GM19035 (cell line): ENCODE measurements around the gene UMAD1.
A peak's percentile ranks its signal among the peaks of the same experiment; 100 is the strongest.

Experiments
- ATAC-seq: cut with Tn5 transposase; IDR thresholded peaks from one replicate; pipeline ENCODE4 v1.9.1; 2021; ENCODE audit not compliant: unreplicated experiment

The UMAD1 gene

DNA sequence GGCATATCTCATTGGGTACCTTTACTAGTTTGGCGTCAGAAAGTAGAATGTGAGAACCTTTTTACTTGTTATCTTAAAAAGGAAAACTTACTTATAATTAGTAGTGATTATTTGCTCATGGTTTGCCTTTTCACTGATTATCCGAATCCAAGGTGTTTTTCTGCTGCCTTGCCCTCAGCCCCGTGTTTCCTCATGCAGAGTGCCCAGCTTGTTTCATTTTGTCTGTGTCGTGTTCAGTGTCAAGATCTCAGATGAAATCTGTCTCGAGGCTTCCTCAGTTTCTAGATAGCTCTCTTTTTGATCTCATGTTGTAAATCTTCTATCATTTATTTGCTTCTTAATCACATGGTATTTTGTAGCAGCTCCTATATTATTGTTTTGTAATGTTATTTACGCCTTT, 47.8 kb downstream of the UMAD1 start:
- ATAC-seq, result no peak

DNA sequence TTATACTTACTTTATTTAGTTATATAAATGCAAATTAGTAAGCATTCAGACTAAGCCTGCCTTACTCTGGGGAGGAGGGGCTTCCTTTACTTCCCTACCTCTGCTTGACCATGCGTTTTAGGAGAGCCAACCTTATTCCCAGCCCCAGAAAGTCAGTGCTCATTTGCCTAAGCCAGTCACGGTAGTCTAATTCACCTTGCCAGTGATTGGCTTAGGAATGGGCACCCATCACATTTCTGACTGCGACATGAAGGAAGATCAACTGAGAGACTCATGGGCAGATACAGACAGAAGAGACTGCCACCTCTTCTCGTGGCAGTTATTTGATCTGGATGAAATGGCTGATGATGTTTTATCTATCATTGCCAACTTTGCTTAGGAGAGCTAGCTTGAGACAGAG, 48.4 kb downstream of the UMAD1 start:
- ATAC-seq, result no peak

DNA sequence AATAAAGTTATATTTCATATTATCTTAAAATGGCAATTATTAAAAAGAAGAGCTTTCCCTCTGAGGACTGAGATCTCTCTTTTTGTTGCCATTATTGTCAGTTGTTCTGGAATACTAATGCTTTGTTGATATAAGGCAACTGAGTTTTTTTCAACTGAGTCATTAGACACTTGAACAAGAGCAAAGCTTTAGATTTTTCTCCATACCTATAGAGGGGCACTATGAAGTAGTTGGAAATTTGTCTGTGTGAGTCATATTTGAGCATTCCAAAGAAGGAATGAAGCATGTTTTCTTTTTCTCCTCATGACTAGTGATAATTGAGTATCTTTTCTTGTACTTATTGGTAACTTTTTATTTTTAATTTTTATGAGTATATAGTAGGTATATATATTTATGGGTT, 53.3 kb downstream of the UMAD1 start:
- ATAC-seq, result no peak

DNA sequence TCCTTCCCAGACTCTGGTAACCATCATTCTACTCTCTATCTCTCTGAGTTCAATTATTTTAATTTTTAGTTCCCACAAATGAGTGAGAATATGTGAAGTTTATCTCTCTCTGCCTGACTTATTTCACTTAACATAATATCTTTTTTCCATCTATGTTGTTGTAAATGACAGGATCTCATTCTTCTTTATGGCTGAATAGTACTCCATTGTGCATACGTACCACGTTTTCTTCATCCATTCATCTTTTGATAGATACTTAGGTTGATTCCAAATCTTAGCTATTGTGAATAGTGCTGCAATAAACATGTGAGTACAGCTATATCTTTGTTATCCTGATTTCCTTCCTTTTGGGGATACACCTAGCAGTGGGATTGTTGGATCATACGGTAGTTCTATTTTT, 54.0 kb downstream of the UMAD1 start:
- ATAC-seq, result no peak

DNA sequence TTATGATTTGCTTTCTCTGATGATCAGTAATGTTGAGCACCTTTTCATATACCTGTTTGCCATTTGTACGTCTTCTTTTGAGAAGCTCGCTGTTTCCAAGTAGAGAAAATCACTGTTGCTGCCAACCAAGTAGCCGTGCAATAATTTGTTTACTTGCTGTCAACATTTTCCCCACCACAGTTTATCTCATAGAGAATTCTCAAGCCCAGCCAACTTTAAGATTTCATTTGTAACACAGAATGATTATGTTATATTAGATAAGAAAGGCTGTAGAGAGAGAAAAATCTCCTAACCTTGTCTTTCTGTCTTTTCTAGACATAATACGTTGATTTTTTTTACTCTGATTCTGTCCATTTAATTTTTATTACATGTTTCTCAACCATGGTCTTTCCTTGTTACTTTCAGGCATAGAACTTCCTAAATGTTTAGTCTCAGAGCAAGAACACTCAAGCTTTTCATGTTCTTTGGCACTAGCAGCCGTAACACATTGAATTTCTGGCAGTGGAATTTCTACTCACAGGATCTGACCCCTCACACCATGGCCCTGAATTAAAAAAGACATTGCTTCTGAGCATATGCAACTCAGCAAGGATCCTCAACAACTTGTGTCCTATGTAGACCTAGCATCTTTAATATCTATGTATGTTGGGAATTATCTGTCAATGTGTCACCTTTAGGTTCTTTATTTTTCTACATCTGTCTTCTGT, 54.7 kb downstream of the UMAD1 start:
- ATAC-seq, result no peak

DNA sequence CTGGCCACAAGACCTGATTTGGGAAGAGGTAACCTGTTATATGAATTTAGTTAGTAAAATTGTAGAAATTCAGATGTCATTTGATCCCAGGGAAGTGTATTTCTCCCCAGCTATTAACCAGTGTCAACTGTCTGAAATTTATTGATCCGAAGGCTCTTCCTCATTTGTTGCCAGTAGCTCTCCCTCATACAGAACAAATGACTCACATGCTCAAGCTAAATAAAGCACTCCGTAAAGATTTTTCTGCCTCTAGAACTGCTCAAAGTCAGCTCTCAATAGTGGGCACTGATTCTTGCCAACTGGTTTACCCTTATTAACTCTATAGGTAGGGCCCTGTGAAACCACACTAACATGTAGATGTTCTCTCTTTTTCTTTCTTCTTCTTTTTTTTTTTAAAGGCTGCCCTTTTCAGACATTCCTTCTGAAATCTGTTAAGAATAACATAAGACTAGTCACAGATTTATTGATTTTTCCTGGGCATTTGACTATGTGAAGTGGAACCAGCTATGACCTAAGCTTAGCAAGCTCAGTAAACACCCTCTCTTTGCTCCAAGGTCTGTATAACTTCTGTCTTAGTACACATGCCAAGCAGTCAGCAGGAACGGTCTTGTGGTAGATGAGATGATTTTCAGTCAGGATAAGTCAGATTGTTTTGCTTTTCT, 56.0 kb downstream of the UMAD1 start:
- no peak for ATAC-seq

DNA sequence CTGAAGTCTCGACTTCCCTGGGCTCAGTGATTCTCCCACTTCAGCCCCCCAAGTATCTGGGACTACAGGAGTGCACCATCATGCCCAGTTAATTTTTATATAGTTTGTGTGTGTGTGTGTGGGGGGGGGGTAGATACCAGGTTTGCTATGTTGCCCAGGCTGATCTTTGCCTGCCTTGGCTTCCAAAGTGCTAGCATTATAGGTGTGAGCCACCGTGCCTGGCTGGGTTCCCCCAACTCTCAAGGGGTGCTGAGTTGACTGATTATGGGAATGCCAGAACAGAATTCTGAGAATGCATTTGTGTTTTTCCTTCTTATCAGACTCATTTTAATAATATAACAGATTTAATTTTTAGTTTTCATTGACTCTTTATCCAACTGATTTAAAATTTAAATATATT, 58.4 kb downstream of the UMAD1 start:
- no peak for ATAC-seq

DNA sequence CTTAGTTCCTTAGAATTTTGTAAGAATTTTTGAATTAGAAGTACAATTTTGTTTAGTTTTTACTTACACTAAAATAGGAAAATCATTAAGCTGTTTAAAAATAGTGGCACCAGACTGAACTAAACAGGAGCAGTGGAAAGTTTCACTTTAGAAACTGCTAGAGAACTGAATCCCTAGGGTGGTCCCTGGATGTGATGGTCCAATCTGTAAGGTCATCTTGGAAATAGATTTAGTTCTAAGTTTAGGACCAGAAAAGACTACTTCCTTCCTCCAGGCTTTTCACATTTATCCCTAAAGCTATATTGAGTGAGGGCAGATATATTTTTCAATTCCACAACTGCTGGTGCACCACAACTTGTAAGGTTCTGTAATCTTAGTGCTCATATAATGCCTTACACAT, 58.8 kb downstream of the UMAD1 start:
- ATAC-seq, result no peak

DNA sequence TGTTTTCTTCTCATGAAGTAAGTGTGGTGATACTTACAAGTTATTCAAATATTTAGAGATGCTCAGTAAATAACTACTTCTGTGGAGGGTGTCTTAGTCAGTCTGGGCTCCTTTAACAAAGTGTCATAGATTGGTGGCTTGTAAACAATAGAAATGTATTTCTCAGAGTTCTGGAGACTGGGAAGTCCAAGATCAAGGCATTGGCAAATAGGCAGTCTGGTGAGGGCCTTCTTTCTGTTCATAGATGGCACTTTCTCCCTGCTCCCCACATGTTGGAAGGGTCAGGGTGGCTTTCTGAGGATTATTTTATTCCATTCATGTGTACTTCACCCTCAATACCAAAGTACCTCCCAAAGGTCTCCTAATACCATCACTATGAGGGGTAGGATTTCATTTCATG, 59.4 kb downstream of the UMAD1 start:
- no peak for ATAC-seq

DNA sequence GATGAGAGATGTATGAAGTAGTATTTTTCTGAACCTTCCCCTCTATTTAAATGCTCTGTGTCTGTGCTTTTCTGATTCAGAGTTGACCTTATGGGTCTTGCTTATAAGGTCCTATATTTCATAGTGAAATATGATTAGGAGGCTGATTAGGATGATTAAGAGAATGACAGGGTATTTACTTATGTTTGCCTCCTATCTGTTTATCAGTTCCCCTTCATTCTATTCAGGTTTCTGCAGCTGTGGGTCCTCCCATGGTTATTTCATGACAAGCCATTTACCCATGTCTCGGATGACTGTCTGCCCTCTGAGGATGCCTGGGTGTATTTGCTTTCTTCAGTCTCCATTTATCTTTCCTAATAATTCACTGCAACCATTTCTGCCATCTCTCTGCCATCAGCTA, 61.0 kb downstream of the UMAD1 start:
- ATAC-seq, result no peak

DNA sequence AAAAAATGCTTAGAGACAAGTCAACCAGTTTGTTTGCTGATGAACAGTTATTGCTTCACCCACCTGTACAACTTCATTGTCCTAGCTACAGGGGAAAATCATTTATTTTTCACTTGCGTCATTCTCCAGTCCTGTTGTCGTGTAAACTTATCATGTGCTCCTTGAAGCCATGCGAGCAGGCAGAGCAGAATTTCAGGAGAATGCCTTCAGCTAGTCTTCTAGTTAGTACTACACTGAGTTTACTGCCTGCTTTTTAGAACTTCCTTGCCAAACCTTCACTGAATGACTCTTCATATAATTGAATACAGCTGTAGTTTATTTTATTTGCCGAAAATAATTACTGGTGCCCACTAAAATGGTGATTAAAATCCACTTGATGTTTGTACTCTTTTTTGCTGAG, 62.3 kb downstream of the UMAD1 start:
- ATAC-seq, result no peak

DNA sequence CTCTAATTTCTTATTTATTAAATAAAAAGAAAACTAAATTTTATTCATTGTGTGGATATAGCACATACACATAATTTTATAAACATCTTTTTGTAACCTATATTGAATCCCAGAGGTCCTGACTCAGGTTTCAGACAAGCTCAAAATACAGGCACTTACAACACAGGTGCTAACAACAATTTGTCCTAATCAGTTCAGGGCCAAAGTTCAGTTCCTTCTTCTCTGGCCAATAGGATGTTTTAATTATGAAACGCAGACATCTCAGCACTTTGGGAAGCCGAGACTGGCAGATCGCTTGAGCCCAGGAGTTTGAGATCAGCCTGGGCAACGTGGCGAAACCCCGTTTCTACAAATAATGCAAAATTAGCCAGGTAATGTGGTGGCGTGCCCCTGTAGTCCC, 62.9 kb downstream of the UMAD1 start:
- no peak for ATAC-seq

DNA sequence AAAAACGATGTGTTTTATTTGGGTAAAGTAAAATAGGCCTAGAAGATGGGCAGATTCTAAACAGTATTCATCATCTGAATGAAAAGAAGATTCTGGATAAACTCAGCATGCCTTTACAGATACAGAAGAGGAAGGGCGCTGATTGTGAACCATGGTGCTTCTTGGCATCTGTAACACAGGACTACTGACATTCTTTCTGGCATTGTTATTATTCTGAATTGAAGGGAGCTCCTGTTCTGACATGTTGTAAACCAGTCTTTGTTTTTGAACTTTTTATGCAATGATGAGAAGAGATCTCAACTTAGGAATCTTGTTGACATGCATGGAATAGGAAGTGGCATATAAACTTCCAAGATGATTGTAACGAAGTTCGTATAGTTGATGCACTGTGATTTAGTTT, 64.3 kb downstream of the UMAD1 start:
- ATAC-seq, result no peak

DNA sequence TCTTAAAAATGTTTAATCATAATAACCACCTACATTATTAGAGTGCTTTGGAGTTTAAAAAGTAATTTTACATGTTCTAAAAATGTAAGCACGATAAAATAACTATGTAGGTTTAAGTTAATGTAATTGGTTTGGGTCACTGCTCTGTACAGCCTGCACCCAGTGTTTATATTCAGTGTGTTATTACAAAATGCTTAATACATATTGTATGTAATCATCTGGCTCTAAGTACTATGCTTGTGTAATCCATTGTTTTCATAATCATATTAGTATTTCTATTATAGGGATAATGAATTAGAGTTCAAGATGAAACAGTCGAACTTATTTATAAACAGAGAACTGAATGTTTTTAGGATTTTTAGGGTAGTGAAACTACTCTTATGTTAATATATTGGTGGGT, 64.8 kb downstream of the UMAD1 start:
- ATAC-seq, result no peak

DNA sequence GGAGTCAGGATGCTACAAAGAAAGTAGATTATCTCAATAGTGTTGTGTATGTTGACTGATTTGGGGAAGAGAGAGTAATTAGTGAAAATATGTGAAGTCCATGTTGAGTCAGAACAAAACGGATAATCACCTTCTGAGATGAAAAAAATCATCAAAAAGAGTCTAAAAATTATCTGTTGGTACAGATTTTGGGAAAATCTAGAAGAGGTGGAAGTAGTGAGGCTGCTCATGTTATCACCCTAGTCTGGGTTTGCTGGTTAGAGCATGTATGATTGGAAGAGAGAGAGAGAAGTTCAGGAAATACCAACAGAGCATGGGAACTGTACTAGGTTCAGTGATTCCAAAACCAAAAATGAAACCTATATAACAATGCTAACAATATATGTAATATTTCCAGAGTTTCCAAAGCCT, 65.6 kb downstream of the UMAD1 start:
- ATAC-seq, result peak; percentile 59

DNA sequence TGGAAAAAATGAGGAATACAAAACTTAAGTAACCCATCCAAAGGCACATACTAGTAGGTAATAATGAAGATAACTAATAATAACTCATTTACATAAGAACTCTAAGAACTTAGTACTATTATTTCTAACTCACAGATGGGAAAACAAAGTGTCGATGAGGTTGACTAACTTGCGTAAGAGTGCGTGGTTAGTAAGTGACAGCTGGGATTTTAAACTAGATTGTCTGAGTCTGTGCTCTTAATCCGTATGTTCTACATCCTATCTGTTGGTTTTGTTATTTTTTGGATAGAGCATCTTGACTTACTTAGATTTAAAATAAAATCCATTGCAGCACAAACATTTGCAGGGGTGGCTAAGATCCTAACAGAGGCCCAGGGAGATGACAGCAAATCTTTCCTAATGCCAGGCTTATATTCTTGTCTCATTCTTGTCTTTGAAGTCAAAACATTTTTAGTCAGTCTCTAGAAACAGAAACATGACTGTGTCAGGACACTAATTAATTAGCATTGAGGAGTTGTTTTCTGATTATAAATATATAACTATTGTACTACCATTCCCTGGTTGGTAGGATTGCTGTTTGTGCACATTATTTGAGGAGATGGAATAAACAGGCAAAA, 66.1 kb downstream of the UMAD1 start:
- ATAC-seq, result no peak

DNA sequence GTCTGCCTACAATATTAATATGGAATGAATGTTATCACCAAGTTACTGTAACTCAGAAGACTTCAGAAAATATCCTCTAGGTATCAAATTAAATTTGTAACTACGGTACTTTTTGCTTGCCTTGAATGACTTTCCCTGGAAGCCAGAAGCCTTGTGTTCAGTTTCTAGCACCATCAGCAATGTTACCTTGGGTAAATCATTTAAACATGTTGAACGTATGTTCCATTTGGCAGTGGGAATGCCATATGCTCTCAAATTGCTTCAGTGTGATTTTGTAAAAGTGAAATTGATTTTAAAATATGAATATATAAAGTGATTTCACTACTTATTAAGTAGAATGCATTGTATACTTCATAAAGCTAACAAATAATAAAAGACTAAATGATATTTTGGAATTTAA, 66.7 kb downstream of the UMAD1 start:
- no peak for ATAC-seq

DNA sequence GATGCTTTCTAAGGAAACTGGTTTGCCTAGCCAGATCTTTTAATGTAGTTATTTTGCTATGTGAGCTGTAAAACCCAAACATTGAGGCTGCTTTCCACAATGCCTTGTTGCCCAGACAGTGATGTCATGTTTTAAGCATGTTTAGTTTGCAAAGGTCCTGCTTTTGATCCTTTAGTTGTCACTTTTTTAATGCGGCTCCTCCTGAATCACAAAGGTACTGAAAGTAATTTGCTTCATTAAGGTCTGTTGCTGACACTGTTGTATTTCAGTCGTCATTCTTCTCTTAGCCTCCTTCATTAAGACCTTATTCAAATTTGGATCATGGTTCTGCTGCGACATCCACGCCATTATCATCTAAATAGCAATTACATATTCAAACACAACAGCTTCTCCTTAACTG, 67.3 kb downstream of the UMAD1 start:
- ATAC-seq, result no peak

DNA sequence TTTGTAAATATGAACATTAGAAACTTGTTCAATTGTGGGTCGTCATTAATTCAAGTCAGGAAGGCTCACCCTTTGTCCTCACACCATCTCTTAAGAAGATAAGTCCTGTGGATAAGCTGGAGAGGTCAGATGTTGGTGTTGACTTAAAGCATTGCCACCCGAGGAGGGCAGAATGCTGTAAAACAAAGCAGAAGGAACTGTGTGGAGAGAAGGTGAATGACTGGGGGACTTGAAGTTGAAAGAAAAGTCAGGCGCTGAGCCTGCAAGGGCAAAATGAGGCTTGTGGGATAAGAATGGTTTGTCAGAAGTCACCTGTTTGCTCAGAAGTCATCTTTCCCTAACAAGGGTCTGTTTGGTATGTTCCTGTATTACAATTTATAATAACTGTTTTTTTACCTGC, 68.7 kb downstream of the UMAD1 start:
- ATAC-seq, result no peak

DNA sequence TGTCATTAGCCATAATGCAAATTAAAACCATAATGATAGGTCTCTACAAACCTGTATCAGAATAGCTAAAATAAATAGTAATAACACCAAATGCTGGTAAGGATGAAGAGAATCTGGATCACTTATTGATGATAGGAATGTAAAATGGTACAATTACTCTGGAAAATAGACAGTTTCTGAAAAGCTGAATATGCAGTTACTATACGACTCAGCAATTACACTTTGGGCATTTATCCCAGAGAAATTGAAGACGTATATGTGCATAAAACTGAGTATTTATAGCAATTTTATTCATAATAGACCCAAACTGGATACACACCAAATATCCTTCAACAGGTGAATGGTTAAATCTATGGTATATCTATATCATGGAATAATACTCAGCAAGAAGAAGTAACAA, 69.9 kb downstream of the UMAD1 start:
- no peak for ATAC-seq

DNA sequence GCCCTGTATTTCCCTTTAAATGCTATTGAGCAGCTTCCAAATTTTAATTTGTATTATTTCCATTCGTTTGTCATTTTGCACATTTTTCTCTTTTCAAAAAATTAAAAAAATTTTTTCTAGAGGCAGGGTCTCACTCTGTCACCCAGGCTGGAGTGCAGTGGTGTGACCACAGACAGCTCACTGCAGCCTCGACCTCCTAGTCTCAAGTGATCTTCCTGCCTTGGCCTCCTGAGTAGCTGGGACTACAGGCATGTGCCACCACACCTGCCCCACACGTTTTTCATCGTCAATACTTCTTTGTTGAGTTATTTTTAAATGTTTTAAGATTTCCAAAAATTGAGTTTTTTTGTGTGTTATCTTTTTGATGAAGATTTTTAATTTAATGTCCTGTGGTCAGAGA, 73.2 kb downstream of the UMAD1 start:
- no peak for ATAC-seq

DNA sequence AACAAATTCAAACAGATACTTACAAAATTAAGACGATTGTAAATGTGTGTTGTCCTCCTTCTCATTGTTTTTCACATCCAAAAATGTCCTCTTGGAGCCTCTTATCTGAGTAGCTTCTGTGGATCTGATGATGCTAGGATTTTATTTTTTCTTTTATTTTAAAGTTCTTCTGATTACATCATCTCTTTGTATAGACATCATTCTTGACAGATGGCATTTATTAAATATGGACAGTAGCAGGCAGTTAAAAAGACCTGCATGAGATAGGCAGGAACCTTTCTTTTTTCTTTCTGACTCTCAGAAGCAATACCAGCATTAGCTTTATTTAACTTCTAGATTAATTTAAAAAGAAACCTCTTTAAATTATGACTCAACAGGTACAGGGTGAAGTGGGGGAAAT, 77.9 kb downstream of the UMAD1 start, which contains the start of gene RPA3:
Gene RPA3 (minus strand): TSS at position 116 of the 400 bp plus-strand sequence. CDS start 78,189 bp downstream, outside the sequence.
- ATAC-seq, result no peak
